ENCODE data around the gene RBM8A.

- TF ChIP-seq CTCF (IDR thresholded peaks at IDR 0.05; ENCODE audit: low read depth, low read length, missing input control) (no peak), REST (IDR thresholded peaks at IDR 0.05) (no peak), NR2F2 (IDR thresholded peaks at IDR 0.05) (no peak), TAF1 (conservative IDR thresholded peaks at IDR 0.05) (no peak), MAX (IDR thresholded peaks at IDR 0.05) (no peak), FOXA2 (IDR thresholded peaks at IDR 0.05) (no peak), GABPA (IDR thresholded peaks at IDR 0.05 in 1 of 2, conservative IDR thresholded peaks at IDR 0.05 in 1 of 2) (no peak), FOXA1 (IDR thresholded peaks at IDR 0.05) (no peak), ATF3 (IDR thresholded peaks at IDR 0.05) (no peak), RXRA (IDR thresholded peaks at IDR 0.05) (no peak), YY1 (IDR thresholded peaks at IDR 0.05) (no peak), HNF4G (IDR thresholded peaks at IDR 0.05) (no peak), ZBTB33 (IDR thresholded peaks at IDR 0.05) (no peak), EGR1 (IDR thresholded peaks at IDR 0.05; ENCODE audit: low read depth in 2 of 2) (no peak)
These were observed 48.6 kb downstream of the RBM8A start for GRCh38 chr1:145878724-145879123.
